Measurements from ENCODE around the gene PCF11. TPM values are rescaled to one million over a fixed set of nuclear protein-coding genes. Genes with fewer than 3 reads are reported as not detected.

The PCF11 gene
- total and polyA plus RNA-seq, 2 of the 4 experiments (the other 2 are of a cell fraction) = 19.2 to 26.7 TPM

DNA sequence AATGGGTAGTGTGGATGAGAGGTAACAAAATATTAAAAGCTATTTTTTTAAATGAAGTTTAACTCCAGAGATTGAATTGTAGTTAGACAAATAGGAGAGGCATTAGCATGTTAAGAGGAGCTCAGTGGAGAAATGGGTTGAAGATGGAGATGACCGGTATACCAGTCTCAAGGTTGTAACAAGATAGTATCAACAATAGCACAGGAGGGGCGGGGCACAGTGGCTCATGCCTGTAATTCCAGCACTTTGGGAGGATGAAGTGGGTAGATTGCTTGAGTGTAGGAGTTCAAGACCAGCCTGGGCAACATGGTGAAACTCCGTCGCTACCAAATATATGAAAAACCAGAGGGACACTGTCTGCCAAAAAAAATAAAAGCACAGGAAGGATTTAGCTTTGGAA, 30.5 kb downstream of the PCF11 start:
- H3K56ac ChIP-seq (ENCODE audit: extremely low read depth, insufficient read depth, low read length) = no peak overlapping the region
- POLR2A ChIA-PET (ENCODE audit: unreplicated experiment) = no interaction called here
- H3K9ac ChIP-seq (ENCODE audit: low read depth, low read length) = no peak overlapping the region
- no peak overlapping the region for H2BK5ac ChIP-seq (ENCODE audit: low read depth, low read length, poor library complexity, severe bottlenecking)
- H2AK5ac ChIP-seq (ENCODE audit: low read depth, low read length) = no peak overlapping the region
- intact Hi-C loops (cut with micrococcal nuclease) (no loop called here), in situ Hi-C loops (cut with MboI; ENCODE audit: low sequenced_read_pairs) (no loop called here), dilution Hi-C loops (cut with HindIII; ENCODE audit: low sequenced_read_pairs, unreplicated experiment) (no loop called here)
- no peak overlapping the region for H2BK20ac ChIP-seq (ENCODE audit: low read depth, low read length)
- H3K36me3 ChIP-seq (ENCODE audit: control insufficient read depth, insufficient read depth, low read length) = peaks cover 28% of the 10 kb centered on the region
- H2BK15ac ChIP-seq (ENCODE audit: low read depth, low read length) = no peak overlapping the region
- no peaks in the 10 kb centered on the region for H4K20me1 ChIP-seq (ENCODE audit: insufficient read depth, low read length)
- H3K4me2 ChIP-seq (ENCODE audit: low read depth, low read length) = no peak overlapping the region
- TF ChIP-seq RAD21 (IDR thresholded peaks at IDR 0.05; ENCODE audit: low read length) (no peak), MXI1 (IDR thresholded peaks at IDR 0.05; ENCODE audit: borderline replicate concordance, low read depth, low read length) (no peak), POLR2A (IDR thresholded peaks at IDR 0.05; ENCODE audit: low read depth, low read length) (no peak), MAZ (IDR thresholded peaks at IDR 0.05; ENCODE audit: borderline replicate concordance, low read depth, low read length) (no peak)
- no peak overlapping the region for H3K4ac ChIP-seq (ENCODE audit: low read depth, low read length)
- H2BK120ac ChIP-seq (ENCODE audit: low read depth, low read length) = no peak overlapping the region
- no peak overlapping the region for H4K8ac ChIP-seq (ENCODE audit: low read depth in 2 of 2, low read length in 2 of 2)
- CTCF ChIA-PET = no interaction called here
- H3K18ac ChIP-seq (ENCODE audit: low read depth, low read length) = no peak overlapping the region
- H4K5ac ChIP-seq (ENCODE audit: low read depth, low read length) = no peak overlapping the region
- no peak overlapping the region for H3K23ac ChIP-seq (ENCODE audit: low read depth, low read length)
- ATAC-seq (ENCODE audit: low read depth) (peak; percentile 27; the same call in 1 of the 2 replicates), DNase-seq (no peak)
- H3K4me1 ChIP-seq (ENCODE audit: control insufficient read depth, insufficient read depth, low read length) = 0 out of 2 replicates have a peak, but pooled peaks cover 2% of the 10 kb centered on the region
- H4K91ac ChIP-seq (ENCODE audit: insufficient read depth, low read depth, low read length) = no peak overlapping the region
- no peaks in the 10 kb centered on the region for H3K9me3 ChIP-seq (ENCODE audit: control insufficient read depth, insufficient read depth, low read length)
- no peaks in the 10 kb centered on the region for H3K9me1 ChIP-seq (ENCODE audit: insufficient read depth, low read length)
- no peak overlapping the region for H3K27ac ChIP-seq (ENCODE audit: insufficient read depth, low read length)
- no TSS peak for BruUV-seq (replicated peaks)
- H3K14ac ChIP-seq (replicated peaks; ENCODE audit: low read depth, low read length) = no peak overlapping the region
- no peaks in the 10 kb centered on the region for H3K27me3 ChIP-seq (ENCODE audit: control insufficient read depth, insufficient read depth, low read length)
- 100% methylated on average over 1 of the region's 4 CpGs; no CpG with 5 or more reads in 1 of the 2 experiments for WGBS, 2 experiments (ENCODE audit: extremely low coverage in 2 of 2, insufficient read length in 1 of 2)
- H3K4me3 ChIP-seq (ENCODE audit: insufficient read depth, low read depth, low read length) = no peak overlapping the region
- no peak overlapping the region for H2AK9ac ChIP-seq (replicated peaks; ENCODE audit: low read depth, low read length, poor library complexity)
- H3K79me1 ChIP-seq (ENCODE audit: low read depth in 1 of 2, low read length in 2 of 2) = peaks cover 11 to 21% of the 10 kb centered on the region in 2 experiments
- H2AFZ ChIP-seq (replicated peaks; ENCODE audit: low read length, poor library complexity) = no peak overlapping the region

Measured in IMR-90 (cell line).